ENCODE results near the gene EMSY. TPM values are rescaled to one million over a fixed set of nuclear protein-coding genes. Genes with fewer than 3 reads are reported as not detected.

The EMSY gene
- total and polyA plus RNA-seq, 9 of the 15 experiments (the other 6 are each of a cell fraction or from before 2014, with no cell fraction given), result 12.7 to 25.4 (median 17.9) TPM

GRCh38 chr11:76400967-76401366 lies 43.9 kb upstream of the EMSY start (continued):
- TF ChIP-seq ZNF407 (IDR thresholded peaks at IDR 0.05; ENCODE audit: low read depth), result no peak
- TF ChIP-seq ZNF512 (tag; IDR thresholded peaks at IDR 0.05), result no peak
- TF ChIP-seq RBM39 (optimal IDR thresholded peaks at IDR 0.05; ENCODE audit: low read depth, low read length), result no peak
- no peak for TF ChIP-seq NKRF (IDR thresholded peaks at IDR 0.05; ENCODE audit: borderline replicate concordance)
- TF ChIP-seq ZC3H4 (CRISPR knock-in tag; IDR thresholded peaks at IDR 0.05; ENCODE audit: borderline replicate concordance), result no peak
- TF ChIP-seq ZNF449 (CRISPR knock-in tag; IDR thresholded peaks at IDR 0.05), result no peak
- TF ChIP-seq ZBTB2 (IDR thresholded peaks at IDR 0.05), result no peak
- TF ChIP-seq ZHX1 (conservative IDR thresholded peaks at IDR 0.05; ENCODE audit: low read length), result no peak

Data from K562 (cell line).